ENCODE data around the gene PIGT. TPM values are rescaled to one million over a fixed set of nuclear protein-coding genes. Genes with fewer than 3 reads are reported as not detected.

PIGT gene
- total and polyA plus RNA-seq, 2 of the 13 experiments (the other 11 are each of a cell fraction or from before 2014, with no cell fraction given): 65.9 to 74.1 TPM

GRCh38 chr20:45406260-45407066, 9.5 kb upstream of the PIGT start (continued):
- TF ChIP-seq, protein P1, sequence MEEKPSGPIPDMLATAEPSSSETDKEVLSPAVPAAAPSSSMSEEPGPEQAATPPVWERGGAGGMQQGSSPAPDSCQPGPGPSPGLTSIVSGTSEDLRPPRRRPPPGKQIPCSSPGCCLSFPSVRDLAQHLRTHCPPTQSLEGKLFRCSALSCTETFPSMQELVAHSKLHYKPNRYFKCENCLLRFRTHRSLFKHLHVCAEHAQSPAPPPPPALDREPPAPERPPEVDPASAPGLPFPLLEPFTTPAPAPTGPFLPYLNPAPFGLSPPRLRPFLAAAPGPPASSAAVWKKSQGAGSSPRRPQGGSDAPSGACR (CRISPR knock-in tag; IDR thresholded peaks at IDR 0.05): peak; percentile 47; the same call in 1 of the 2 replicates
- TF ChIP-seq SAP130 (CRISPR knock-in tag; IDR thresholded peaks at IDR 0.05; ENCODE audit: low read depth) (peak; percentile 42), ZNF235 (CRISPR knock-in tag; IDR thresholded peaks at IDR 0.05; ENCODE audit: borderline replicate concordance) (no peak), JUN (CRISPR knock-in tag; IDR thresholded peaks at IDR 0.05) (no peak), CBX1 (IDR thresholded peaks at IDR 0.05; ENCODE audit: low read depth) (no peak), ZFP36L1 (CRISPR knock-in tag; IDR thresholded peaks at IDR 0.05) (no peak), ZSCAN25 (CRISPR knock-in tag; IDR thresholded peaks at IDR 0.05) (peak; percentile 44; the same call in 1 of the 2 replicates), NR2F6 (IDR thresholded peaks at IDR 0.05) (no peak), NR2F6 (CRISPR knock-in tag; IDR thresholded peaks at IDR 0.05) (no peak), ZC3H4 (CRISPR knock-in tag; IDR thresholded peaks at IDR 0.05; ENCODE audit: borderline replicate concordance) (no peak), TARDBP (CRISPR knock-in tag; IDR thresholded peaks at IDR 0.05) (peak; percentile 67; the same call in 1 of the 2 replicates), RXRB (CRISPR knock-in tag; IDR thresholded peaks at IDR 0.05; ENCODE audit: borderline replicate concordance) (peak; percentile 22; the same call in 1 of the 2 replicates), TFDP1 (CRISPR knock-in tag; IDR thresholded peaks at IDR 0.05; ENCODE audit: borderline replicate concordance) (peak; percentile 70; the same call in 1 of the 2 replicates), DDIT3 (CRISPR knock-in tag; IDR thresholded peaks at IDR 0.05) (no peak), FOXP1 (IDR thresholded peaks at IDR 0.05) (no peak), FOXP1 (CRISPR knock-in tag; IDR thresholded peaks at IDR 0.05) (no peak), FIP1L1 (IDR thresholded peaks at IDR 0.05; ENCODE audit: borderline replicate concordance, insufficient read depth, low read depth, low read length) (no peak), ZNF432 (CRISPR knock-in tag; IDR thresholded peaks at IDR 0.05; ENCODE audit: borderline replicate concordance) (no peak), KLF13 (CRISPR knock-in tag; IDR thresholded peaks at IDR 0.05) (0 out of 2 replicates have a peak, but pooled peaks have one; percentile 49), ZNF274 (CRISPR knock-in tag; IDR thresholded peaks at IDR 0.05) (no peak), IKZF4 (CRISPR knock-in tag; IDR thresholded peaks at IDR 0.05; ENCODE audit: borderline replicate concordance, low read depth, not compliant biosample characterization) (no peak)
- TF ChIP-seq, protein P2, sequence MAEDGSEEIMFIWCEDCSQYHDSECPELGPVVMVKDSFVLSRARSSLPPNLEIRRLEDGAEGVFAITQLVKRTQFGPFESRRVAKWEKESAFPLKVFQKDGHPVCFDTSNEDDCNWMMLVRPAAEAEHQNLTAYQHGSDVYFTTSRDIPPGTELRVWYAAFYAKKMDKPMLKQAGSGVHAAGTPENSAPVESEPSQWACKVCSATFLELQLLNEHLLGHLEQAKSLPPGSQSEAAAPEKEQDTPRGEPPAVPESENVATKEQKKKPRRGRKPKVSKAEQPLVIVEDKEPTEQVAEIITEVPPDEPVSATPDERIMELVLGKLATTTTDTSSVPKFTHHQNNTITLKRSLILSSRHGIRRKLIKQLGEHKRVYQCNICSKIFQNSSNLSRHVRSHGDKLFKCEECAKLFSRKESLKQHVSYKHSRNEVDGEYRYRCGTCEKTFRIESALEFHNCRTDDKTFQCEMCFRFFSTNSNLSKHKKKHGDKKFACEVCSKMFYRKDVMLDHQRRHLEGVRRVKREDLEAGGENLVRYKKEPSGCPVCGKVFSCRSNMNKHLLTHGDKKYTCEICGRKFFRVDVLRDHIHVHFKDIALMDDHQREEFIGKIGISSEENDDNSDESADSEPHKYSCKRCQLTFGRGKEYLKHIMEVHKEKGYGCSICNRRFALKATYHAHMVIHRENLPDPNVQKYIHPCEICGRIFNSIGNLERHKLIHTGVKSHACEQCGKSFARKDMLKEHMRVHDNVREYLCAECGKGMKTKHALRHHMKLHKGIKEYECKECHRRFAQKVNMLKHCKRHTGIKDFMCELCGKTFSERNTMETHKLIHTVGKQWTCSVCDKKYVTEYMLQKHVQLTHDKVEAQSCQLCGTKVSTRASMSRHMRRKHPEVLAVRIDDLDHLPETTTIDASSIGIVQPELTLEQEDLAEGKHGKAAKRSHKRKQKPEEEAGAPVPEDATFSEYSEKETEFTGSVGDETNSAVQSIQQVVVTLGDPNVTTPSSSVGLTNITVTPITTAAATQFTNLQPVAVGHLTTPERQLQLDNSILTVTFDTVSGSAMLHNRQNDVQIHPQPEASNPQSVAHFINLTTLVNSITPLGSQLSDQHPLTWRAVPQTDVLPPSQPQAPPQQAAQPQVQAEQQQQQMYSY (CRISPR knock-in tag; IDR thresholded peaks at IDR 0.05): no peak
- TF ChIP-seq, protein P3, sequence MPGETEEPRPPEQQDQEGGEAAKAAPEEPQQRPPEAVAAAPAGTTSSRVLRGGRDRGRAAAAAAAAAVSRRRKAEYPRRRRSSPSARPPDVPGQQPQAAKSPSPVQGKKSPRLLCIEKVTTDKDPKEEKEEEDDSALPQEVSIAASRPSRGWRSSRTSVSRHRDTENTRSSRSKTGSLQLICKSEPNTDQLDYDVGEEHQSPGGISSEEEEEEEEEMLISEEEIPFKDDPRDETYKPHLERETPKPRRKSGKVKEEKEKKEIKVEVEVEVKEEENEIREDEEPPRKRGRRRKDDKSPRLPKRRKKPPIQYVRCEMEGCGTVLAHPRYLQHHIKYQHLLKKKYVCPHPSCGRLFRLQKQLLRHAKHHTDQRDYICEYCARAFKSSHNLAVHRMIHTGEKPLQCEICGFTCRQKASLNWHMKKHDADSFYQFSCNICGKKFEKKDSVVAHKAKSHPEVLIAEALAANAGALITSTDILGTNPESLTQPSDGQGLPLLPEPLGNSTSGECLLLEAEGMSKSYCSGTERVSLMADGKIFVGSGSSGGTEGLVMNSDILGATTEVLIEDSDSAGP (CRISPR knock-in tag; IDR thresholded peaks at IDR 0.05; ENCODE audit: borderline replicate concordance): peak; percentile 75; the same call in 1 of the 2 replicates

All from HepG2 (cell line).